Rectal smooth muscle tissue (tissue), 1 donor: ENCODE measurements around the gene SECTM1.
"Not testable (repeated sequence)": the region's sequence is repeated elsewhere in the genome, so short reads cannot be mapped to it uniquely, and the experiment has no call there.

ENCODE experiments used
- H3K27ac ChIP-seq: one replicate; pipeline ENCODE4 v1.7.0; 2013; ENCODE audit warnings: low read depth, low read length, inconsistent platforms
- H3K27me3 ChIP-seq: one replicate; pipeline ENCODE4 v1.7.0; 2013; ENCODE audit warnings: low read length; ENCODE audit not compliant: control insufficient read depth, insufficient read depth
- H3K36me3 ChIP-seq: one replicate; pipeline ENCODE4 v1.7.0; 2013; ENCODE audit warnings: low read length; ENCODE audit not compliant: control insufficient read depth, insufficient read depth
- H3K4me1 ChIP-seq: one replicate; pipeline ENCODE4 v1.7.0; 2013; ENCODE audit warnings: low read length; ENCODE audit not compliant: control insufficient read depth, insufficient read depth
- H3K4me3 ChIP-seq: one replicate; pipeline ENCODE4 v1.7.0; 2013; ENCODE audit warnings: low read length
- H3K9ac ChIP-seq: one replicate; pipeline ENCODE4 v1.7.0; 2013; ENCODE audit warnings: low read length

The SECTM1 gene

GRCh38 chr17:82348866-82349265, 15.3 kb upstream of the SECTM1 start:
- Histone ChIP-seq H3K36me3 (no peaks in the 10 kb centered on the region), H3K4me3 (no peak overlapping the region), H3K27me3 (no peaks in the 10 kb centered on the region), H3K4me1 (no peaks in the 10 kb centered on the region), H3K27ac (no peak overlapping the region), H3K9ac (no peak overlapping the region)

- no peaks in the 10 kb centered on the region for H3K4me1 ChIP-seq
- no peaks in the 10 kb centered on the region for H3K27me3 ChIP-seq
- H3K9ac ChIP-seq: no peak overlapping the region
- no peaks in the 10 kb centered on the region for H3K36me3 ChIP-seq
- no peak overlapping the region for H3K4me3 ChIP-seq
- no peak overlapping the region for H3K27ac ChIP-seq
Observed at GRCh38 chr17:82348434-82348833, 14.9 kb upstream of the SECTM1 start.

- not testable (repeated sequence) for H3K4me1 ChIP-seq, H3K36me3 ChIP-seq, H3K27me3 ChIP-seq, H3K9ac ChIP-seq, H3K27ac ChIP-seq, H3K4me3 ChIP-seq
Observed at GRCh38 chr17:82347994-82348393, 14.4 kb upstream of the SECTM1 start.

- H3K9ac ChIP-seq: no peak overlapping the region
- H3K36me3 ChIP-seq: no peaks in the 10 kb centered on the region
- no peak overlapping the region for H3K4me3 ChIP-seq
- no peak overlapping the region for H3K27ac ChIP-seq
- no peaks in the 10 kb centered on the region for H3K4me1 ChIP-seq
- H3K27me3 ChIP-seq: no peaks in the 10 kb centered on the region
Observed at GRCh38 chr17:82346342-82347300, 13.1 kb upstream of the SECTM1 start.

GRCh38 chr17:82345151-82345976, 11.8 kb upstream of the SECTM1 start:
- no peak overlapping the region for H3K9ac ChIP-seq
- H3K27ac ChIP-seq: no peak overlapping the region
- H3K4me3 ChIP-seq: no peak overlapping the region
- H3K27me3 ChIP-seq: no peaks in the 10 kb centered on the region
- no peaks in the 10 kb centered on the region for H3K4me1 ChIP-seq
- H3K36me3 ChIP-seq: no peaks in the 10 kb centered on the region

- Histone ChIP-seq H3K27ac (no peak overlapping the region), H3K36me3 (no peaks in the 10 kb centered on the region), H3K4me3 (no peak overlapping the region), H3K9ac (no peak overlapping the region), H3K27me3 (no peaks in the 10 kb centered on the region), H3K4me1 (no peaks in the 10 kb centered on the region)
Observed at GRCh38 chr17:82344175-82344907, 10.8 kb upstream of the SECTM1 start.

- H3K27ac ChIP-seq: no peak overlapping the region
- peaks cover 4% of the 10 kb centered on the region for H3K4me1 ChIP-seq
- H3K27me3 ChIP-seq: no peaks in the 10 kb centered on the region
- no peaks in the 10 kb centered on the region for H3K36me3 ChIP-seq
- H3K9ac ChIP-seq: no peak overlapping the region
- H3K4me3 ChIP-seq: no peak overlapping the region
Observed at GRCh38 chr17:82343560-82343959, 10.0 kb upstream of the SECTM1 start.

- H3K4me3 ChIP-seq: no peak overlapping the region
- H3K27ac ChIP-seq: no peak overlapping the region
- H3K36me3 ChIP-seq: no peaks in the 10 kb centered on the region
- no peak overlapping the region for H3K9ac ChIP-seq
- H3K27me3 ChIP-seq: no peaks in the 10 kb centered on the region
- peaks cover 4% of the 10 kb centered on the region for H3K4me1 ChIP-seq
Observed at GRCh38 chr17:82342361-82343079, 9.0 kb upstream of the SECTM1 start.

GRCh38 chr17:82339634-82340580, 6.3 kb upstream of the SECTM1 start:
- Histone ChIP-seq H3K4me1 (peaks cover 9% of the 10 kb centered on the region), H3K27me3 (no peaks in the 10 kb centered on the region), H3K9ac (no peak overlapping the region), H3K36me3 (no peaks in the 10 kb centered on the region), H3K4me3 (peak overlapping the region; percentile 53), H3K27ac (peak overlapping the region; percentile 86)

GRCh38 chr17:82338858-82339633, 5.5 kb upstream of the SECTM1 start:
- no peaks in the 10 kb centered on the region for H3K27me3 ChIP-seq
- H3K4me3 ChIP-seq: peak overlapping the region; percentile 53
- H3K36me3 ChIP-seq: no peaks in the 10 kb centered on the region
- peaks cover 15% of the 10 kb centered on the region for H3K4me1 ChIP-seq
- H3K27ac ChIP-seq: peak overlapping the region; percentile 86
- H3K9ac ChIP-seq: peak overlapping the region; percentile 60
